Uterus (tissue), 4 donors: Measurements from ENCODE around the gene CAVIN4. TPM values are rescaled to one million over a fixed set of nuclear protein-coding genes. Genes with fewer than 3 reads are reported as not detected.

Source experiments
- DNase-seq, 2 donors: peaks; one replicate each; pipeline ENCODE4 v3.0.0-alpha.2; 2019 to 2020
- H3K27ac ChIP-seq, 2 donors: fragments of 200-600 bp; sonication (generic); 1 replicate in 1 of 2; 2 replicates in 1 of 2; pipeline ENCODE4 v1.5.1; 2016 to 2018
- H3K27me3 ChIP-seq, 2 donors: fragments of 200-600 bp; sonication (generic); one replicate each; pipeline ENCODE4 v1.5.1; 2018 to 2019; ENCODE audit warnings: control low read depth in 1 of 2
- H3K36me3 ChIP-seq, 2 donors: fragments of 200-600 bp; sonication (generic); one replicate each; pipeline ENCODE4 v1.5.1; 2019; ENCODE audit warnings: control low read depth in 1 of 2
- H3K4me1 ChIP-seq, 2 donors: fragments of 200-600 bp; sonication (generic); one replicate each; pipeline ENCODE4 v1.5.1; 2018 to 2019; ENCODE audit warnings: control low read depth in 1 of 2
- H3K4me3 ChIP-seq, 2 donors: fragments of 200-600 bp; sonication (generic); 1 replicate in 1 of 2; 2 replicates in 1 of 2; pipeline ENCODE4 v1.5.1; 2018 to 2019; ENCODE audit warnings: mild to moderate bottlenecking in 1 of 2
- H3K9me3 ChIP-seq, 2 donors: fragments of 200-600 bp; sonication (generic); one replicate each; pipeline ENCODE4 v1.5.1; 2019; ENCODE audit warnings: control low read depth in 1 of 2
- POLR2A ChIP-seq, 2 donors: fragments of 450-650 bp; IDR thresholded peaks; one replicate each; pipeline ENCODE4 v1.6.1; 2016; ENCODE audit warnings: antibody characterized with exemption in 2 of 2, mild to moderate bottlenecking in 1 of 2, moderate library complexity in 1 of 2
- intact Hi-C: fragments of 100-400 bp; cut with DNase I; formaldehyde crosslinking; loops from one replicate; pipeline ENCODE4 v1.15.1; 2023; ENCODE audit warnings: low total_unique reads
- total RNA-seq, 4 donors: library from RNA; depleted of rRNA in 3 of 4; stranded (reverse); fragments of >200 nt in 3 of 4; gene quantifications; one replicate each; pipeline versions ENCODE4 v1.1.0 to v1.2.4, GENCODE V29; 2014 to 2023
- TF ChIP-seq, protein P1 (sequence below), 4 experiments: fragments of 200-600 bp in 2 of 4; fragments of 450-650 bp in 2 of 4; sonication (generic) in 2 of 4; IDR thresholded peaks; one replicate each; pipeline ENCODE4 v1.5.1; 2016 to 2019; ENCODE audit warnings: antibody characterized with exemption in 4 of 4, mild to moderate bottlenecking in 2 of 4, moderate library complexity in 1 of 4
- donor health status: DM: yes; HTN: yes; CAD: no.

The CAVIN4 gene
- total RNA-seq, 4 donors from 2014 or later, result 0.26 to 2.1 (median 0.64) TPM; not detected in 1

DNA sequence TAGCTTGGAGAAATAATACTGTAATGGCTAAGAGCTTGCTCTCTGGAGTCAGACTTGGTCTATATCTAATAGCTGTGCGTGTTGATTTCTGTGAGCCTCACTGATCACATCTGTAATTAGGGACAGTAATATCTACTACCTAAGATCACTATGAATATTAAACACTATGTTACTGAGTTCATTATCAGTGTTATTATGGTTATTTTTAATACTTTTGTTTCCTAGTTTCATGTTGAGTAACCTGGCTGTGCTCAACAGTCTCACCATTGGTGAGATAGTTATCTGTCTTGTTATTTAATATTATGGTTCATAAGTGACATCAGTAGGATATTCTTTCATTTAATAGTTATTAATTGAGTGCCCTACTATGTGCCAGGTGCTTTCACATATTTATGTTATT is 22.4 kb upstream of the CAVIN4 start:
- no peak overlapping the region for H3K4me3 ChIP-seq
- TF ChIP-seq, protein P1, sequence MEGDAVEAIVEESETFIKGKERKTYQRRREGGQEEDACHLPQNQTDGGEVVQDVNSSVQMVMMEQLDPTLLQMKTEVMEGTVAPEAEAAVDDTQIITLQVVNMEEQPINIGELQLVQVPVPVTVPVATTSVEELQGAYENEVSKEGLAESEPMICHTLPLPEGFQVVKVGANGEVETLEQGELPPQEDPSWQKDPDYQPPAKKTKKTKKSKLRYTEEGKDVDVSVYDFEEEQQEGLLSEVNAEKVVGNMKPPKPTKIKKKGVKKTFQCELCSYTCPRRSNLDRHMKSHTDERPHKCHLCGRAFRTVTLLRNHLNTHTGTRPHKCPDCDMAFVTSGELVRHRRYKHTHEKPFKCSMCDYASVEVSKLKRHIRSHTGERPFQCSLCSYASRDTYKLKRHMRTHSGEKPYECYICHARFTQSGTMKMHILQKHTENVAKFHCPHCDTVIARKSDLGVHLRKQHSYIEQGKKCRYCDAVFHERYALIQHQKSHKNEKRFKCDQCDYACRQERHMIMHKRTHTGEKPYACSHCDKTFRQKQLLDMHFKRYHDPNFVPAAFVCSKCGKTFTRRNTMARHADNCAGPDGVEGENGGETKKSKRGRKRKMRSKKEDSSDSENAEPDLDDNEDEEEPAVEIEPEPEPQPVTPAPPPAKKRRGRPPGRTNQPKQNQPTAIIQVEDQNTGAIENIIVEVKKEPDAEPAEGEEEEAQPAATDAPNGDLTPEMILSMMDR (IDR thresholded peaks at IDR 0.05), result no peak
- TF ChIP-seq POLR2A (IDR thresholded peaks at IDR 0.05), result no peak
- H3K9me3 ChIP-seq, result no peaks in the 10 kb centered on the region
- no peaks in the 10 kb centered on the region for H3K27me3 ChIP-seq
- no peaks in the 10 kb centered on the region for H3K36me3 ChIP-seq
- DNase-seq, result no peak
- no peak overlapping the region for H3K27ac ChIP-seq
- no peaks in the 10 kb centered on the region for H3K4me1 ChIP-seq
- intact Hi-C loops, result no loop called here

- H3K4me1 ChIP-seq, result no peaks in the 10 kb centered on the region
- TF ChIP-seq, protein P1 (IDR thresholded peaks at IDR 0.05), result no peak
- TF ChIP-seq POLR2A (IDR thresholded peaks at IDR 0.05), result no peak
- intact Hi-C loops, result no loop called here
- no peaks in the 10 kb centered on the region for H3K36me3 ChIP-seq
- no peaks in the 10 kb centered on the region for H3K9me3 ChIP-seq
- no peak overlapping the region for H3K27ac ChIP-seq
- DNase-seq, result no peak
- no peak overlapping the region for H3K4me3 ChIP-seq
- H3K27me3 ChIP-seq, result no peaks in the 10 kb centered on the region
These were observed 20.8 kb upstream of the CAVIN4 start for GRCh38 chr9:100557053-100557452.

DNA sequence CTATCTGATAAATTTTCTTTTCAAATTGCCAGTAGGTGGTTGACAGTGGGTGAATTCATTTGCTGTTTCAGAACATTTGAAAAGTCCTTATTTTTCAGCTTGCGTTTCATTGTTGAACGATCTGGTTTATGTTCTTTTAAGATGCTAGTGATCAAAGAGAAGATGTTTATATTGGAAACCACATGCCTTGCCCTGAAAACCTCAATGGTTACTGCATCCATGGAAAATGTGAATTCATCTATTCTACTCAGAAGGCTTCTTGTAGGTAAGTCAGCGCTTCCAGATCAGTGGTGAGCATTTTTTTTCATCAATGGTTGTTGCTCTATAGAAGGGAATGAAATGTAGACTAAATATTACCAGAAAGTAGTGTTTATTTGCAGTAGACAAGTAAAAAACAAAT is 16.6 kb upstream of the CAVIN4 start:
- Histone ChIP-seq H3K27me3 (no peaks in the 10 kb centered on the region), H3K9me3 (no peaks in the 10 kb centered on the region), H3K4me3 (no peak overlapping the region), H3K27ac (no peak overlapping the region), H3K4me1 (no peaks in the 10 kb centered on the region), H3K36me3 (no peaks in the 10 kb centered on the region)
- intact Hi-C loops, result no loop called here
- DNase-seq, result no peak
- TF ChIP-seq POLR2A (IDR thresholded peaks at IDR 0.05), result no peak
- TF ChIP-seq, protein P1 (IDR thresholded peaks at IDR 0.05), result no peak

- Histone ChIP-seq H3K9me3 (no peaks in the 10 kb centered on the region), H3K36me3 (no peaks in the 10 kb centered on the region), H3K27ac (no peak overlapping the region), H3K4me1 (no peaks in the 10 kb centered on the region), H3K27me3 (no peaks in the 10 kb centered on the region), H3K4me3 (no peak overlapping the region)
- intact Hi-C loops, result no loop called here
- TF ChIP-seq POLR2A (IDR thresholded peaks at IDR 0.05), result no peak
- TF ChIP-seq, protein P1 (IDR thresholded peaks at IDR 0.05), result no peak
- DNase-seq, result no peak
These were observed 10.0 kb upstream of the CAVIN4 start for GRCh38 chr9:100567856-100568255.

- Histone ChIP-seq H3K27ac (no peak overlapping the region), H3K4me3 (no peak overlapping the region), H3K9me3 (no peaks in the 10 kb centered on the region), H3K4me1 (no peaks in the 10 kb centered on the region), H3K36me3 (no peaks in the 10 kb centered on the region), H3K27me3 (no peaks in the 10 kb centered on the region)
- intact Hi-C loops, result no loop called here
- DNase-seq, result no peak
- TF ChIP-seq POLR2A (IDR thresholded peaks at IDR 0.05), result no peak
- TF ChIP-seq, protein P1 (IDR thresholded peaks at IDR 0.05), result no peak
These were observed 4.1 kb upstream of the CAVIN4 start for GRCh38 chr9:100573655-100574260.
